GM12873 (cell line): ENCODE results near the gene ARHGDIB.
A peak's percentile ranks its signal among the peaks of the same experiment; 100 is the strongest.

ENCODE experiments used
- TF ChIP-seq, protein P1 (sequence below): IDR thresholded peaks from 2 replicates; pipeline ENCODE4 v1.5.1; 2012; ENCODE audit warnings: low read depth, mild to moderate bottlenecking, moderate library complexity, low read length, control low read depth; ENCODE audit not compliant: insufficient read depth; ENCODE audit errors: missing control alignments

ARHGDIB gene

DNA sequence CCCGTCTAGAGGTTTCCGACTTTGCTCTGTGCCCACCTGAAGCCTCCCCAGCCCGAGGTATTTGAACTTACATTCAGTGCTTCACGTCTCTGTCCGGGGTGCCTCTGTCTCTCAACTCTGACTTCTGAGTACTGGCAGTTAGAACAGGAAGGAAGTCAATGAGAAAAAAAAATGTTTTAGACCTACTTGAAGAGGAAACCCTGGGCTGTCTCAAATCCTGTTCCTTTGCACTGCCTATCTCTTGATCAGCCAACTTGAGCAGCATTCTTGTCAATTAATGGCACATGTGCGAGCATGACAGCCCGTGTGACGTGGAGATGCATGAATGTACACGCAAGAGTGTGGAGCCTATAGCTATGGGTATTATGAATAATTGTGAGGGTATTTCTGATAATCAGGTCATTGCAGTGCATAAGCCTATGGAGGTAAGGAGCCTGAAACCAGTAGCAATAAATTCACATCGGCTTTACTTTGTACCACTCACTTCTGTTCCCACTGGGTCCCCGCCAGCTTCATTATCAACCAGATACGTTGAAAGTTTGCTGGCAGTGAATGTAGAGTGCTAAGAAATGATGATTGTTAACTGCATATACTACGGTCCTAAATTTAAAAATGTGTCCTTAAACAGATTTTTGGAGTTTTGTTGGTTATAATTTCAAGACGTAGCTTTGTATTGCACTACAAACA, at the start of gene ARHGDIB:
ARHGDIB (minus strand) TSS at position 136 of the 687 bp plus-strand sequence. CDS start 10,889 bp downstream, outside the sequence.
- TF ChIP-seq, protein P1, sequence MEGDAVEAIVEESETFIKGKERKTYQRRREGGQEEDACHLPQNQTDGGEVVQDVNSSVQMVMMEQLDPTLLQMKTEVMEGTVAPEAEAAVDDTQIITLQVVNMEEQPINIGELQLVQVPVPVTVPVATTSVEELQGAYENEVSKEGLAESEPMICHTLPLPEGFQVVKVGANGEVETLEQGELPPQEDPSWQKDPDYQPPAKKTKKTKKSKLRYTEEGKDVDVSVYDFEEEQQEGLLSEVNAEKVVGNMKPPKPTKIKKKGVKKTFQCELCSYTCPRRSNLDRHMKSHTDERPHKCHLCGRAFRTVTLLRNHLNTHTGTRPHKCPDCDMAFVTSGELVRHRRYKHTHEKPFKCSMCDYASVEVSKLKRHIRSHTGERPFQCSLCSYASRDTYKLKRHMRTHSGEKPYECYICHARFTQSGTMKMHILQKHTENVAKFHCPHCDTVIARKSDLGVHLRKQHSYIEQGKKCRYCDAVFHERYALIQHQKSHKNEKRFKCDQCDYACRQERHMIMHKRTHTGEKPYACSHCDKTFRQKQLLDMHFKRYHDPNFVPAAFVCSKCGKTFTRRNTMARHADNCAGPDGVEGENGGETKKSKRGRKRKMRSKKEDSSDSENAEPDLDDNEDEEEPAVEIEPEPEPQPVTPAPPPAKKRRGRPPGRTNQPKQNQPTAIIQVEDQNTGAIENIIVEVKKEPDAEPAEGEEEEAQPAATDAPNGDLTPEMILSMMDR, result no peak

DNA sequence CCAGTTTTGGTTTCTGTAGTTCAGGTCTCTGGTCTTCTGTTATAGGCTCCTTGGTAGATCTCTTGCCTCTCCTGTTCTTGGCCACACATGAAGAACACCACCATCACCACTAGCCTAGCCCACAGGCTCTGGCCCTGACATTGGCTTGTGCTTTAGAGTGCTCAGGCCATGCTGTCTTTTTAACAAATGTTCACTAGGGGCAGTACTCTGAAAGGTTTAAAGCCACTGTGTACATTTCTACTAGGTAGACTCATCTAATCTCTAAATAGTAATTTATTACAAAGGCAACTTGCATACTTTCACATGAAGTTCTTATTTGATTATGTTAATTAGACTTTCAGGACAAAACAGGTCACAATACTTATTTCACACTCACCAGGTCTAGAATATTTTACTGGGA, 49.8 kb upstream of the ARHGDIB start:
- TF ChIP-seq, protein P1, result peak; percentile 33

- TF ChIP-seq, protein P1, result no peak
Observed at GRCh38 chr12:15007551-15007950, 46.1 kb upstream of the ARHGDIB start.

- TF ChIP-seq, protein P1, result no peak
Observed at GRCh38 chr12:15005064-15005463, 43.7 kb upstream of the ARHGDIB start.

GRCh38 chr12:15004421-15004820, 43.0 kb upstream of the ARHGDIB start:
- TF ChIP-seq, protein P1, result no peak

GRCh38 chr12:15001733-15002382, 40.5 kb upstream of the ARHGDIB start:
- TF ChIP-seq, protein P1, result no peak

- TF ChIP-seq, protein P1, result no peak
Observed at GRCh38 chr12:15000575-15000974, 39.2 kb upstream of the ARHGDIB start.
